GM18951 (cell line): ENCODE results near the gene ABCG1.
A peak's percentile ranks its signal among the peaks of the same experiment; 100 is the strongest.
"Not testable (repeated sequence)": the region's sequence is repeated elsewhere in the genome, so short reads cannot be mapped to it uniquely, and the experiment has no call there.

Experiments
- POLR2A ChIP-seq: IDR thresholded peaks from 4 replicates; pipeline ENCODE4 v1.6.1; 2011; ENCODE audit warnings: mild to moderate bottlenecking; ENCODE audit not compliant: insufficient read length, insufficient read depth; ENCODE audit errors: extremely low read depth
- in situ Hi-C: fragments of 300-500 bp; cut with MboI; formaldehyde crosslinking; loops from one replicate; pipeline ENCODE4 v1.12.0; 2022; ENCODE audit warnings: low sequenced_read_pairs, mixed read lengths, inconsistent platforms; ENCODE audit not compliant: unreplicated experiment

Gene ABCG1

DNA sequence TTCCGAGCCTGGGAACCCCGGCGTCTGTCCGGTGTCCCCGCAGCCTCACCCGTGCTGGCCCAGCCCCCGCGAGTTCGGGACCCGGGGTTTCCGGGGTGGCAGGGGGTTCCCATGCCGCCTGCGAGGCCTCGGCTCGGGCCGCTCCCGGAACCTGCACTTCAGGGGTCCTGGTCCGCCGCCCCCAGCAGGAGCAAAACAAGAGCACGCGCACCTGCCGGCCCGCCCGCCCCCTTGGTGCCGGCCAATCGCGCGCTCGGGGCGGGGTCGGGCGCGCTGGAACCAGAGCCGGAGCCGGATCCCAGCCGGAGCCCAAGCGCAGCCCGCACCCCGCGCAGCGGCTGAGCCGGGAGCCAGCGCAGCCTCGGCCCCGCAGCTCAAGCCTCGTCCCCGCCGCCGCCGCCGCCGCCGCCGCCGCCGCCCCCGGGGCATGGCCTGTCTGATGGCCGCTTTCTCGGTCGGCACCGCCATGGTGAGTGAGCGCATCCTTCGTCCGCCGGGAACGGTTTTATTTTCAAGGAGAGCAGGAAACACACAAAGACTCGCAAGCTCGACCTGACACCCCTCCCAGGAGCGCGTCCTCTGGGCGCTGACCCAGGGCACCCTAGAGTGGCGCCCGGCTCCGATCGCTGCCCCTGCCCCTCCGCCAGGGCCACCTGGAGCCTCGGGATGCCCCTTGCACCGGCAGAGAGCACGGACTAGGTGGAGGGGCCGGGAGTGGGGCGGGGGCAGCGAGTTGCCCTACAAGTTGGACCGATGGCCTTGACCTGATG is at the start of gene ABCG1:
ABCG1 (plus strand) TSS at position 305 of the 770 bp plus-strand sequence; CDS start at position 428, 123 bp downstream.
- in situ Hi-C loops = no loop called here
- TF ChIP-seq POLR2A = peak; percentile 47

DNA sequence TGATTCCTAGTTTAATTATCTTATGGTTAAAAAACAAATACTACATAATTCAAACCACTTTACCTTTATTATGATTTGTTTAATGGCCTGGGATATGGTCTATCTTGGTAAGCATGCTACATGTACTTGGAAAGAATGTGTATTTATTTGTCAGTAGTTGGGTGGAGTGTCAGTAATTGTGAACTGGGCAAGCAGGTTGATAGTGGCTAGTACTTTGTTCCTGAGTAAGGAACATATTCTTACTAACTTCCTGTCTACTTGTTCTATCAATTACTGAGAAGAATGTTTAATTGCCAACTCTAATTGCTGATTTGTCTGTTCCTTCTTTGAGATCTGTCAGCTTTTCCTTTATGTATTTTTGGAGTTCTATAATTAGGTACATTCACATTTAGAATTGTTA is 49.2 kb upstream of the ABCG1 start:
- in situ Hi-C loops = loop anchor here (10.0 kb wide), 2 partner anchors 95 to 275 kb away; no protein-coding TSS in a partner anchor
- TF ChIP-seq POLR2A = no peak

DNA sequence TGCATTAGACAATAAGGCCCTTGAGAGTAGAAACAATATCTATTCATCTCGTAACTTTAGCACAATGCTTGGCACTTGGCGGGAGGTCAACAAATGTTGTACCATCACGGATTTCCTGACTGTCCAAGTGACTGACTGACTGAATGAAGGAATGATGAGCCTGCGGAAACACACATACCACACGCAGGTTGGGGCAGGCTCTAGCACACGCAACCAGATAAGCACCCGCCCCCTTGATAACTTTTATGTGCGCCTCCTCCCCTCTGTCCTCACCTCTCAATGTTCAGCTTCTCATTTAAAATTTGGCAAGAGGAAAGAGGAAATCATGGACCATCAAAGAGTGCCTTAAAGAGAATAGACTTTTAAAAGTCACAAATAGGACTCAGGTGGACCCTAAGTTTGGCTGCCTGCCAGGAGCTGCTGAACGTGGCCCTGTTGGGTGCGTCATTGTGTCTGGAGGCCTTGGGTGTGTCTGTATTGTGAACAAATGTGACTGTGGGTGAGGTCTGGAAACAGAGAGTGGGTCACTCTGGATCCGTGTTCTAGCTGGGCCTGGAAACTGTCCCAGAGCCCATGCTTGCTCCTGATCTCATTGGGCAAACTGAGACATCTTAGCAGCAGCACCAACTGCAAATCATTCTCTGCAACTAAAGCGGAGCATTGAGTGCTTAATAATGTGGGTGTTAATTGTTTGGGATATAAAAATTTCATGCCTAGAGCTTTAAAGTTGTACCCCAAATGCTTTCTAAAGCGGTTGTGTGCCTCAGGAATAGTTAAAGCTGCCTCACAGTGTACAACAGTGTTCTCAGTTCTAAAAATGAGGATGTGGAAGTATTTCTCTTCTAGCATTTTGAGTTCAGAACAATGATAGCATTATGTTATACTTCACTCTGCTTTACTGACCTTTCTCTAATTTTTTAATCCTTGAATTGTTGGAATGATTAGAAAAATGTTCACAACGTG is 47.6 kb upstream of the ABCG1 start:
- in situ Hi-C loops = loop anchor here (10.0 kb wide), 1 partner anchor 93 kb away; no protein-coding TSS in a partner anchor
- TF ChIP-seq POLR2A = no peak

DNA sequence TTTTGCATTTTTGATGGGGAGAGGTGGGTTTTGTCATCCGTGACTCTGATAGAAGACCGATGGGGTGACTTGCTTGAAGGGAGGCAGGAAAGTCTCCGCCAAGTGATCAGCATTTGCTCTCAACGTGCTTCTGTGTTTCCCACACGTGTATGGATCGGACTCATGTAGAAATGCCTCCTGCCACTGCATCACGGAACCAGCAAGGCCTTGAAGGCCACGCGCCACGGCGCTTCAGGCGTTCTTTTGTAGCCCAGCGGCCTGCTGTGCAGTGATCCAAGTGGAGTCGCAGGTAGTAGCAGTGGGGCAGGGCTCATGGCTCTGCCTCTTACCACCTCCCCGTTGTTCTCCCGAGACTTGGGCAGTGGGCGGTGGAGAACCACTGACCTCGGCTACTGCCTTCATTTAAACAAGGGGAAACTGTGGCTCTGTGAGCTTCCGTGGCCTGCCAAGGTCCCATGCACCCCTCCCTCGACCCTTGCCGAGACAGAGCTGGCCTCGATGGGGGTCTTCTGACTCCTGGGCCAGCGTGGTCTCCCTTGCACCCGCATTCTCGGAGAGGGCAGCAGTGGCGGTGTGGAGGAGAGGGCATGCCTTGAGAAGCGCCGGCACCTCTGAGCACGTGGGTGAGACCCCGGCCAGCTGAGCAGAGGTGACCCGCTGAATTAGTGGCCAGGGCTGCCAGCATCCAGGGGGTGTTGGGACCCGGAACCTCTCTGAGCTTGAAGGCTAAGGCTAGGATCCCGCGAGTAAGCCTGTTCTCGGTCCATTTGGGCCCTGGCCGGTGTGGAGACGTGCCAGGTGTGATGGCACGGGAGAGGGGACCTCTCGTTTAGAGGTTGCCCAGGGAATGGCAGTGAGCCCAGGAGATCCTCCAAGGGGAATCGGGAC is 46.1 kb upstream of the ABCG1 start:
- no peak for TF ChIP-seq POLR2A
- in situ Hi-C loops = loop anchor here (10.0 kb wide), 1 partner anchor 92 kb away; no protein-coding TSS in a partner anchor

DNA sequence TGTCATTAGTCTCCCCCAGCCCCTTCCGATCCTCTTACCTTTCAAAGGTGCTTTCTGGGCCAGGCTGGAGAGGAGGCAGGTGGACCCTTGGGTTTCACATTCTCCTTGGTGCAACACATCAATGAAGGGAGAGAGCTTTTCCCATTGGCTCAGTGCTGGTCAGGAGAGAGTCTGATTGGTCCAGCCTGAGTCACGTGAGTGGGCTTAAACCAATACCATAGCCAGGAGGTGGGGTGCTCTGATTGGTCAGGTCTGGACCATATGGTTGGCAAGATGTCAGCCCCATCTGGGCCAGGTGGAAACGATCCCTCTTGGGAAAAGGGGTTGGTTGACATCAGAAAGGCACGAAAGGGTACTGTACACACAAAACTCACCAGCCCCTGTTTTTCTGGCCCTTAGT is 44.8 kb upstream of the ABCG1 start:
- in situ Hi-C loops = loop anchor here (10.0 kb wide), 1 partner anchor 91 kb away; no protein-coding TSS in a partner anchor
- TF ChIP-seq POLR2A = no peak

DNA sequence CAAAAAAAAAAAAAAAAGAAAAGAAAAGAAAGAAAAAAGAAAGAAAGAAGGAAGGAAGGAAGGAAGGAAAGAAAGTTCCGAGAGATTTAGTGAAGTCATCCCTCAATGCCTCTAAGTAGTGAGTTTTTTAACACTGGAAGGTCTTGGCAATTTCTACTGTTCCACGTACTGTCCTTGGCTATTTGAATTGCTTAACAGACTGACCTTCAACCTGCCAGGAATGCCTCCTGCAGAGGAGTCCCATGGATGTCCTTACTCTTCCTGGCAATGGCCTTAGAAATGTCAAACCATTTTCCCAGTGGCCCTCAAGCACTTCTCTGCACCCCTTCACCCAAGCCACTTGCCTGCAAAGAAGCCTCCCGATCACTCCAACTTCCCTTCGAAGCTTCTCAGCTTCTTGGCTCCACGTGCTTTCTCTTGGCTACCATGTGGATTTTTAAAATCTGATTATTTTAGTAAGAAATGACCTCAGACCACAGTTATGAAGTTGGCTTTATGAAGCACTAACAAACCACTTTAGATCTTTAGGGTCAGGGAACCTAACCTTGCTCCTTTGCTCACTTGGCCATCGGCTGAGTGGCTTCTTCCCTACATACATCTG is 43.7 kb upstream of the ABCG1 start:
- no peak for TF ChIP-seq POLR2A
- in situ Hi-C loops = loop anchor here (10.0 kb wide), 1 partner anchor 90 kb away; no protein-coding TSS in a partner anchor

DNA sequence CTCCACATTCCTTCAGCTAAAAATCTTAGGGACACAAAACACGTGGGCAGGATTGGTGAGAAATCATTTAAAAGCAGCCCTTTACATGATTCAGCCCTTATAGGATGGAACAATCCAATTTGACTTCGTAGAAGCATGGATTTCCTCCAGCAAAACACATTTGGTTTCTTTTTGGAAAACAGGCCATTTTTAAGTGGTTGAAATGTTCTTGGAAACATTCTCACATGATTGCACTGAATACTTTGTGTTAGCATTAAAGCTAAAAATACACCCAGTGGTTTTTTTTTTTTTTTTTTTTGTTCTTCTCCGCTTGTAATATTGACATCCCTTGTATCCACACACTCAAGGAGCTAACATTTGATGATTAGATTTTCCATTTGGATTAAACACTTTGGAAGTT is 42.1 kb upstream of the ABCG1 start:
- in situ Hi-C loops = loop anchor here (10.0 kb wide), 1 partner anchor 88 kb away; no protein-coding TSS in a partner anchor
- no peak for TF ChIP-seq POLR2A

DNA sequence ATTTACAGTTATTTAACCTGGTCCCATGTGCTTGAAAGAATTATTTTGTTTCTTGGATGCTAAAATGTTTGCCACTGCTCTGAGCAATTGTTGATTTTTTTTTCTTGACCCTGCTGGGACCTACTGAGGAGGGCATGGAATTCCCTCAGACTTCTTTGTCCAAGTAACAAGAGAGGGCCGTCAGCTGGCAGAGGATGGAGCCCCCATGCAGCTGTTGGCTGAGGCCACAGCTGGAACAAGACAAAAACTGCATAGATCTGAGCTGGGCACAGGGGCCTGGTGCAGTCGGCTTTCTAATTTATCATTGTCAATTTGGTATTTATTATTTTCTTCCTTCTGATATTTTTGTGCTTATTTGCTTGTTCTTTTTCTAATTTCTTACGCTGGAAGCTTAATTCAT is 39.6 kb upstream of the ABCG1 start:
- TF ChIP-seq POLR2A = no peak
- in situ Hi-C loops = loop anchor here (10.0 kb wide), 1 partner anchor 85 kb away; no protein-coding TSS in a partner anchor

DNA sequence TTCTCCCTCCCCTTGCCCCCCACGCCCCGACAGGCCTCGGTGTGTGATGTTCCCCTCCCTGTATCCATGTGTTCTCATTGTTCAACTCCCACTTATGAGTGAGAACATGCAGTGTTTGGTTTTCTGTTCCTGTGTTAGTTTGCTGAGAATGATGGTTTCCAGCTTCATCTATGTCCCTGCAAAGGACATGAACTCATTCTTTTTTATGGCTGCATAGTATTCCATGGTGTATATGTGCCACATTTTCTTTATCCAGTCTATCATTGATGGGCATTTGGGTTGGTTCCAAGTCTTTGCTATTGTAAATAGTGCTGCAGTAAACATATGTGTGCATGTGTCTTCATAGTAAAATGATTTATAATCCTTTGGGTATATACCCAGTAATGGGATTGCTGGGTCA is 38.9 kb upstream of the ABCG1 start:
- in situ Hi-C loops = not testable (repeated sequence)

DNA sequence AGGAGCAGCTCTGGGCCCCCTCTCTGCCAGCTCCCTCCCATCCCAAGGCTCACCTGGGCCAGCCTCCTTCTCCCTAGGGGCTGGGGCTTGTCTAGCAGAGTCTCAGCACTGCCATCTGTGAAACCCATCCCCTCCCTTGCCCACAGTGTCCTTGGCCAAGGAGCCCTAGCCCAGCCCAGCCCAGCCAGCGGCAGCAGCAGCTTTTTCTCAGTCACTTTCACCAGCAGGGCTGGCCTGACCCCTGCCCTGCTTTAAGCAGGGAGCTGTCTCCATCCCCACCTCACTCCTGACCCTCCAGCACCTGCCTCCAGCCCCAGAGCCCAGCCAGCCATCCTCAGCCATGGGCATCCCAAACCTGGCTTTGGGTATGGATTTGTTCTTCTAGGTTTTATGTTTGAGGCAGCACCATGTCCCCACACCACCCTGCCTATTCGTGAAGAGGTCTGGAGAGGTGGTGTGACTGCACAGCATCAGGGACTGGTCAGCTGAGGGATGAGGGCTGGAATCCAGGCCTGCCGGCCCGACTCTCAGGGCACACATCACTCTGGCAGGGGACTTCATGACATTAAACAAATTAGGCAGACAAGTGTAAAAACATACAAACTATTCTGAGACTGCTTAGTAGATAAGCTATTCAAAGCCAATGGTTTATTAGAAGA is 36.1 kb upstream of the ABCG1 start:
- in situ Hi-C loops = no loop called here
- no peak for TF ChIP-seq POLR2A

DNA sequence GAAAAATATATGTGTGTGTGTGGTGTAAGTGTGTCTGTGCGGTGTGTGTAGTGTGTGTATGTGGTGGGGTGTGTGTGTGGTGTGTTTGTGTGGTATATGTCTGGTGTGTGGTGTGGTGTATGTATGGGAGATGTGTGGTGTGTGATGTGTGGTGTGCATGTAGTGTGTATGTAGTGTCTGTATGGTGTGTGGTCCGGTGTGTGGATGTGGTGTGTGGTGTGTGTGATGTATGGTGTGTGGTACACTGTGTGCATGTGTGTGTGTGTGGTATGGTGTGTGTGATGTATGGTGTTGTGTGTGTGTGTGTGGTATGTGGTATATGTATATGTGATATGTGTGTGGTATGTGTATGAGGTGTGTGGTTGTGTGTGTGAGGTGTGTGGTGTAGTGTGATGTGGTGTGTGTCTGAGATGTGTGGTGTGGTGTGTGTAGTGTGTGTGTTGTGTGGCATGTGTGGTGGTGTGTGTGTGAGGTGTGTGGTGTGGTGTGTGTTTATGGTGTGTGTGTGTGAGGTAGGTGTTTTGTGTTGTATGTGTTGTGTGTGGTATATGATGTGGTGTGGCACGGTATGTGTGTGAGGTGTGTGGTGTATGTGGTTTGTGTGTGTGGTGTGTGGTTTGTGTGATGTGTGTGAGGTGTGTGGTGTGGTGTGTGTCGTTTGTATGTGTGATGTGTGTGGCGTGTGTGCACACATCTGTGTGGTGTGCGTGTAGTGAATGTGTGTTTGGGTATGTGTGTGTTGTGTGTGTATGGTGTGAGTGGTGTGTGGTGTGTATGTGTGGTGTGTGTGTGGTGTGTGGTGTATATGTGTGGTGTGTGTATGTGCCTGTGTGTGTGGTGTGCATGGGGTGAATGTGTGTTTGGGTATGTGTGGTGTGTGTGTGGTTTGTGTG is 35.3 kb upstream of the ABCG1 start:
- in situ Hi-C loops = no loop called here
- no peak for TF ChIP-seq POLR2A
